Muscle of back (tissue), 13 donors: ENCODE results near the gene SETD5. TPM values are rescaled to one million over a fixed set of nuclear protein-coding genes. Genes with fewer than 3 reads are reported as not detected.
A peak's percentile ranks its signal among the peaks of the same experiment; 100 is the strongest.

Experiments used
- DNase-seq, 3 donors: peaks; one replicate each; pipeline versions ENCODE4 v3.0.0 to v3.0.0-alpha.2; 2013
- long read RNA-seq, 9 donors: transcript quantifications; one replicate each; lab custom pipeline, GENCODE V29; 2026
- polyA plus RNA-seq, 10 donors: library from polyadenylated mRNA; unstranded; fragments of 120-200 nt; gene quantifications; one replicate each; pipeline ENCODE4 v1.2.1, GENCODE V29; 2013; ENCODE audit not compliant: insufficient read length in 10 of 10

The SETD5 gene
- 100 to 1,000 TPM in 4 of 10 donors, 10 to 100 TPM in 6; 78.5 to 150 (median 98.1) TPM for polyA plus RNA-seq
- long read RNA-seq, donor 1, full-length matches to known transcripts, result 10 of 17 reads
- long read RNA-seq, donor 1, partial matches to known transcripts, result 7 of 17 reads
- long read RNA-seq, donor 1, other reads (novel, unspliced or antisense), result 0 of 17 reads
- long read RNA-seq, donor 2, full-length matches to known transcripts, result 6 of 12 reads
- long read RNA-seq, donor 2, partial matches to known transcripts, result 6 of 12 reads
- long read RNA-seq, donor 2, other reads (novel, unspliced or antisense), result 0 of 12 reads
- long read RNA-seq, donor 3, result 0 reads
- long read RNA-seq, donor 4, partial matches to known transcripts, result 53 of 56 reads
- long read RNA-seq, donor 4, other reads (novel, unspliced or antisense), result 0 of 56 reads
- long read RNA-seq, donor 5, partial matches to known transcripts, result 25 of 34 reads
- long read RNA-seq, donor 5, other reads (novel, unspliced or antisense), result 0 of 34 reads
- long read RNA-seq, donor 6, partial matches to known transcripts, result 6 of 12 reads
- long read RNA-seq, donor 6, other reads (novel, unspliced or antisense), result 0 of 12 reads
- long read RNA-seq, donor 7, transcript SETD5-218 (2 exons, 284 nt), result major isoform, 5 of 23 reads
- long read RNA-seq, donor 7, partial matches to known transcripts, result 13 of 23 reads
- long read RNA-seq, donor 7, other reads (novel, unspliced or antisense), result 0 of 23 reads
- long read RNA-seq, donor 8, full-length matches to known transcripts, result 6 of 11 reads
- long read RNA-seq, donor 8, partial matches to known transcripts, result 5 of 11 reads
- long read RNA-seq, donor 8, other reads (novel, unspliced or antisense), result 0 of 11 reads
- long read RNA-seq, donor 9, result 0 reads

- DNase-seq, result peak; percentile 96 to 98 (median 98)
These were observed at the start of gene SETD5 for GRCh38 chr3:9397332-9397905. Gene SETD5 (plus strand): TSS chr3:9397615. CDS start chr3:9428939, 31,324 bp downstream.

- DNase-seq, result peak in 1 of 3 donors; percentile 9
These were observed 49.5 kb upstream of the SETD5 start for GRCh38 chr3:9347887-9348286.

GRCh38 chr3:9349321-9350117, 47.9 kb upstream of the SETD5 start:
- DNase-seq, result peak in 1 of 3 donors; percentile 38

GRCh38 chr3:9351709-9352126, 45.7 kb upstream of the SETD5 start:
- DNase-seq, result no peak

- DNase-seq, result peak; percentile 59 to 88 (median 75)
These were observed 44.3 kb upstream of the SETD5 start for GRCh38 chr3:9352917-9353752.

GRCh38 chr3:9361691-9362388, 35.6 kb upstream of the SETD5 start:
- DNase-seq, result no peak

GRCh38 chr3:9362731-9363530, 34.5 kb upstream of the SETD5 start, which contains the start of gene THUMPD3:
Gene THUMPD3 (plus strand): TSS chr3:9363054. CDS start chr3:9365069, 2,015 bp downstream.
- DNase-seq, result peak; percentile 89 to 98 (median 93)

- DNase-seq, result no peak
These were observed 27.9 kb upstream of the SETD5 start for GRCh38 chr3:9369508-9369907.

GRCh38 chr3:9373465-9373864, 23.9 kb upstream of the SETD5 start:
- DNase-seq, result no peak

GRCh38 chr3:9377981-9378380, 19.4 kb upstream of the SETD5 start:
- DNase-seq, result no peak

- DNase-seq, result no peak
These were observed 18.1 kb upstream of the SETD5 start for GRCh38 chr3:9379327-9379726.

- DNase-seq, result no peak
These were observed 17.4 kb upstream of the SETD5 start for GRCh38 chr3:9380014-9380413.

- no peak for DNase-seq
These were observed 13.1 kb upstream of the SETD5 start for GRCh38 chr3:9384141-9384828.

- DNase-seq, result no peak
These were observed 12.0 kb upstream of the SETD5 start for GRCh38 chr3:9385187-9386077.

GRCh38 chr3:9386078-9386459, 11.3 kb upstream of the SETD5 start:
- no peak for DNase-seq

- no peak for DNase-seq
These were observed 10.7 kb upstream of the SETD5 start for GRCh38 chr3:9386501-9387321.
